NCI-H146 treated with DMSO at 0.1 percent for 48 hours (cell line): ENCODE data around the gene TSPAN9.

Experiments used
- DNase-seq: peaks from one replicate; lab custom pipeline; 2025; ENCODE audit not compliant: unreplicated experiment; lab: John Stamatoyannopoulos, UW

The TSPAN9 gene

GRCh38 chr12:3308063-3308462 lies 230.9 kb downstream of the TSPAN9 start:
- DNase-seq = peak; percentile 8

GRCh38 chr12:3308609-3309008 lies 231.4 kb downstream of the TSPAN9 start:
- no peak for DNase-seq

- DNase-seq = no peak
These were observed 232.6 kb downstream of the TSPAN9 start for GRCh38 chr12:3309805-3310204.

- peak; percentile 69 for DNase-seq
These were observed 233.3 kb downstream of the TSPAN9 start for GRCh38 chr12:3310271-3311026.

- DNase-seq = peak; percentile 82
These were observed 233.8 kb downstream of the TSPAN9 start for GRCh38 chr12:3311027-3311402.

- no peak for DNase-seq
These were observed 234.4 kb downstream of the TSPAN9 start for GRCh38 chr12:3311491-3312103.

- no peak for DNase-seq
These were observed 235.9 kb downstream of the TSPAN9 start for GRCh38 chr12:3313066-3313465.

GRCh38 chr12:3313675-3314663 lies 236.8 kb downstream of the TSPAN9 start:
- DNase-seq = peak; percentile 48

GRCh38 chr12:3315201-3315661 lies 238.1 kb downstream of the TSPAN9 start:
- DNase-seq = peak; percentile 99

GRCh38 chr12:3316776-3317480 lies 239.7 kb downstream of the TSPAN9 start:
- no peak for DNase-seq

GRCh38 chr12:3317481-3317815 lies 240.3 kb downstream of the TSPAN9 start:
- DNase-seq = no peak

- no peak for DNase-seq
These were observed 240.8 kb downstream of the TSPAN9 start for GRCh38 chr12:3317841-3318501.

GRCh38 chr12:3319723-3320492 lies 242.7 kb downstream of the TSPAN9 start:
- DNase-seq = no peak

- DNase-seq = no peak
These were observed 243.8 kb downstream of the TSPAN9 start for GRCh38 chr12:3320881-3321509.

- DNase-seq = no peak
These were observed 244.7 kb downstream of the TSPAN9 start for GRCh38 chr12:3321881-3322280.

GRCh38 chr12:3323002-3323685 lies 246.0 kb downstream of the TSPAN9 start:
- DNase-seq = no peak

- no peak for DNase-seq
These were observed 248.6 kb downstream of the TSPAN9 start for GRCh38 chr12:3325736-3326135.

- no peak for DNase-seq
These were observed 249.1 kb downstream of the TSPAN9 start for GRCh38 chr12:3326156-3326849.
